Body of pancreas (tissue), 4 donors: ENCODE measurements around the gene AKNAD1. TPM values are rescaled to one million over a fixed set of nuclear protein-coding genes. Genes with fewer than 3 reads are reported as not detected.

Experiments
- ATAC-seq: fragments of 150-250 bp; one replicate; pipeline ENCODE4 v1.9.1; 2016
- DNase-seq, 4 donors: peaks; one replicate each; pipeline ENCODE4 v3.0.0-alpha.2; 2019
- H3K27ac ChIP-seq, 4 donors: fragments of 200-600 bp; sonication (generic); 1 replicate in 3 of 4; 2 replicates in 1 of 4; pipeline versions ENCODE4 v1.5.1 to v1.6.1; 2016 to 2019; ENCODE audit warnings: mild to moderate bottlenecking in 1 of 4, mixed read lengths in 1 of 4, moderate library complexity in 1 of 4
- H3K27me3 ChIP-seq, 2 donors: fragments of 200-600 bp; sonication (generic); one replicate each; pipeline ENCODE4 v1.6.0; 2016; ENCODE audit warnings: mild to moderate bottlenecking in 1 of 2
- H3K36me3 ChIP-seq, 2 donors: fragments of 200-600 bp; sonication (generic); replicated peaks in 1 of 2; 2 replicates each; pipeline ENCODE4 v1.5.1; 2016; ENCODE audit warnings: low read depth in 2 of 2; ENCODE audit not compliant: insufficient read depth in 1 of 2
- H3K4me1 ChIP-seq: fragments of 200-600 bp; sonication (generic); one replicate; pipeline ENCODE4 v1.6.0; 2016
- H3K4me3 ChIP-seq, 2 donors: fragments of 200-600 bp; sonication (generic); 1 replicate in 1 of 2; 2 replicates in 1 of 2; pipeline ENCODE4 v1.5.1; 2016 to 2019
- H3K9me3 ChIP-seq, 3 donors: fragments of 200-600 bp; sonication (generic); 1 replicate in 2 of 3; 2 replicates in 1 of 3; pipeline ENCODE4 v1.5.1; 2016
- CTCF ChIP-seq, 7 experiments: fragments of 450-650 bp in 4 of 7; fragments of 200-600 bp in 3 of 7; sonication (generic) in 3 of 7; IDR thresholded peaks; one replicate each; pipeline ENCODE4 v1.5.1; 2016 to 2019; ENCODE audit warnings: antibody characterized with exemption in 7 of 7
- POLR2A ChIP-seq, 3 donors: fragments of 450-650 bp; IDR thresholded peaks; one replicate each; pipeline ENCODE4 v1.6.1; 2016; ENCODE audit warnings: antibody characterized with exemption in 3 of 3, mild to moderate bottlenecking in 2 of 3
- WGBS, 2 donors: methylation state at CpG; one replicate each; pipeline ENCODE4 v1.1.5; 2017; 5-methylcytosine and 5-hydroxymethylcytosine counted together
- intact Hi-C: fragments of 100-400 bp; cut with DNase I; formaldehyde crosslinking; loops from one replicate; pipeline ENCODE4 v1.15.1; 2023
- total RNA-seq, 2 donors: library from RNA; depleted of rRNA; stranded (reverse); fragments of >200 nt; gene quantifications; one replicate each; pipeline ENCODE4 v1.1.0, GENCODE V29; 2016

AKNAD1 gene
- total RNA-seq, 2 donors from 2014 or later = not detected

- no peaks in the 10 kb centered on the region for H3K36me3 ChIP-seq
- no peaks in the 10 kb centered on the region for H3K27me3 ChIP-seq
- no peak for DNase-seq
- no peaks in the 10 kb centered on the region for H3K4me1 ChIP-seq
- H3K4me3 ChIP-seq = no peak overlapping the region
- no peaks in the 10 kb centered on the region for H3K9me3 ChIP-seq
- no peak overlapping the region for H3K27ac ChIP-seq
- no peak for TF ChIP-seq CTCF (IDR thresholded peaks at IDR 0.05)
- no peak for TF ChIP-seq POLR2A (IDR thresholded peaks at IDR 0.05)
- intact Hi-C loops = no loop called here
- ATAC-seq = no peak
Measured at GRCh38 chr1:108884968-108885367, 28.1 kb upstream of the AKNAD1 start.

- TF ChIP-seq POLR2A (IDR thresholded peaks at IDR 0.05) (no peak), CTCF (IDR thresholded peaks at IDR 0.05) (no peak)
- no peak for DNase-seq
- intact Hi-C loops = no loop called here
- Histone ChIP-seq H3K36me3 (no peaks in the 10 kb centered on the region), H3K9me3 (no peaks in the 10 kb centered on the region), H3K27me3 (no peaks in the 10 kb centered on the region), H3K4me1 (peaks cover 2% of the 10 kb centered on the region), H3K4me3 (no peak overlapping the region), H3K27ac (no peak overlapping the region)
- no peak for ATAC-seq
- WGBS, 2 donors = 94 to 97% methylated on average over 2 of the region's 2 CpGs
Measured at GRCh38 chr1:108882837-108883236, 25.9 kb upstream of the AKNAD1 start.

- TF ChIP-seq POLR2A (IDR thresholded peaks at IDR 0.05) (no peak), CTCF (IDR thresholded peaks at IDR 0.05) (no peak)
- no peaks in the 10 kb centered on the region for H3K36me3 ChIP-seq
- 69 to 88% methylated on average over 1 of the region's 1 CpG for WGBS, 2 donors
- H3K27me3 ChIP-seq = no peaks in the 10 kb centered on the region
- intact Hi-C loops = no loop called here
- H3K27ac ChIP-seq = no peak overlapping the region
- H3K9me3 ChIP-seq = no peaks in the 10 kb centered on the region
- peaks cover 8% of the 10 kb centered on the region for H3K4me1 ChIP-seq
- DNase-seq = no peak
- no peak for ATAC-seq
- H3K4me3 ChIP-seq = no peak overlapping the region
Measured at GRCh38 chr1:108881369-108881768, 24.5 kb upstream of the AKNAD1 start.

GRCh38 chr1:108880850-108881249 is 24.0 kb upstream of the AKNAD1 start:
- intact Hi-C loops = no loop called here
- H3K4me3 ChIP-seq = no peak overlapping the region
- no peaks in the 10 kb centered on the region for H3K36me3 ChIP-seq
- DNase-seq (no peak), ATAC-seq (no peak)
- 66 to 68% methylated on average over 3 of the region's 3 CpGs for WGBS, 2 donors
- H3K4me1 ChIP-seq = peaks cover 13% of the 10 kb centered on the region
- TF ChIP-seq CTCF (IDR thresholded peaks at IDR 0.05) (no peak), POLR2A (IDR thresholded peaks at IDR 0.05) (no peak)
- H3K9me3 ChIP-seq = no peaks in the 10 kb centered on the region
- no peak overlapping the region for H3K27ac ChIP-seq
- no peaks in the 10 kb centered on the region for H3K27me3 ChIP-seq

GRCh38 chr1:108878678-108879077 is 21.8 kb upstream of the AKNAD1 start:
- Histone ChIP-seq H3K4me3 (no peak overlapping the region), H3K36me3 (no peaks in the 10 kb centered on the region), H3K4me1 (peaks cover 13% of the 10 kb centered on the region), H3K27ac (no peak overlapping the region), H3K27me3 (no peaks in the 10 kb centered on the region), H3K9me3 (no peaks in the 10 kb centered on the region)
- DNase-seq = no peak
- TF ChIP-seq POLR2A (IDR thresholded peaks at IDR 0.05) (no peak), CTCF (IDR thresholded peaks at IDR 0.05) (no peak)
- intact Hi-C loops = no loop called here
- WGBS, 2 donors = 83 to 84% methylated on average over 3 of the region's 3 CpGs
- ATAC-seq = no peak
